ENCODE data around the gene CHAC2.

GRCh38 chr2:53802617-53803151 is 35.1 kb downstream of the CHAC2 start:
- TF ChIP-seq CTCF (IDR thresholded peaks at IDR 0.05) (no peak), POLR2A (IDR thresholded peaks at IDR 0.05) (no peak)
